NCI-H2196 (cell line): ENCODE data around the gene EFCAB12.
"Not testable (repeated sequence)": the region's sequence is repeated elsewhere in the genome, so short reads cannot be mapped to it uniquely, and the experiment has no call there.

Experiments
- DNase-seq: peaks from one replicate; lab custom pipeline; 2025; ENCODE audit not compliant: unreplicated experiment; lab: John Stamatoyannopoulos, UW

EFCAB12 gene

DNA sequence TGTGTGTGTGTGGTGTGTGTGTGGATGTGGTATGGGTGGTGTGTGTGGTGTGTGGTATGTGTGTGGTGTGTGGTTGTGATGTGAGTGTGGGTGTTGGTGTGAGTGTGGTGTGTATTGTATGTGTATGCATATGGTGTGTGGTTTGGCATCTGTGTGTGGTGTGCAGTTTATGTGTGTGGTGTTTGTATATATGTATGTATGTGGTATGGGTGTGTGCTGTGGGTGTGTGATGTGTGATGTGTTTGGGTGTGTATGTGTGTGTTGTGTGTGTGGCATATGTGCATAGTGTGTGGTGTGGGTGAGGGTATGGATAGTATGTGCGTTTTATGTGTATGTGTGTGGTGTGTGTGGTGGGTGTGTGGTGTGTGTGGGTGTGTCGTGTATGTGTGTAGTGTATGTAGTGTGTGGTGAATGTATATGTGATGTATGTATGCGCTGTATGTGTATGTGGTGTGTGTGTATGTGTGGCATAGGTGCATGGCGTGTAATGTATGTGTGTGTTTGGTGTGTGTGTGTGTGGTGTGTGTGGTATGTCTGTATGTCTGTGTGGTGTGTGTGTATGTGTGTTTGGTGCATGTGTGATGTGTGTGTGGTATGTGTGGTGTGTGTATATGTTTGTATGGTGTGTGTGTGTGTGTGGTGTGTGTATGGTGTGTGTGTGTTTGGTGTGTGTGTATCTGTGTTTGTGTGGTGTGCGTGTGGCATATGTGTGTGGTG lies 58.0 kb downstream of the EFCAB12 start:
- no peak for DNase-seq

GRCh38 chr3:129369711-129370110 lies 58.7 kb downstream of the EFCAB12 start:
- no peak for DNase-seq

GRCh38 chr3:129367821-129368220 lies 60.6 kb downstream of the EFCAB12 start:
- DNase-seq: no peak

- no peak for DNase-seq
These were observed 62.1 kb downstream of the EFCAB12 start for GRCh38 chr3:129366312-129366831.

GRCh38 chr3:129365296-129366136 lies 62.9 kb downstream of the EFCAB12 start:
- no peak for DNase-seq

- not testable (repeated sequence) for DNase-seq
These were observed 63.6 kb downstream of the EFCAB12 start for GRCh38 chr3:129364811-129365210.

GRCh38 chr3:129363356-129363755 lies 65.1 kb downstream of the EFCAB12 start:
- DNase-seq: not testable (repeated sequence)

- DNase-seq: no peak
These were observed 67.6 kb downstream of the EFCAB12 start for GRCh38 chr3:129360705-129361460.

GRCh38 chr3:129360171-129360611 lies 68.2 kb downstream of the EFCAB12 start:
- DNase-seq: no peak

GRCh38 chr3:129358772-129359371 lies 69.6 kb downstream of the EFCAB12 start:
- DNase-seq: no peak

GRCh38 chr3:129358177-129358771 lies 70.2 kb downstream of the EFCAB12 start:
- no peak for DNase-seq

GRCh38 chr3:129357616-129358015 lies 70.8 kb downstream of the EFCAB12 start:
- DNase-seq: no peak

DNA sequence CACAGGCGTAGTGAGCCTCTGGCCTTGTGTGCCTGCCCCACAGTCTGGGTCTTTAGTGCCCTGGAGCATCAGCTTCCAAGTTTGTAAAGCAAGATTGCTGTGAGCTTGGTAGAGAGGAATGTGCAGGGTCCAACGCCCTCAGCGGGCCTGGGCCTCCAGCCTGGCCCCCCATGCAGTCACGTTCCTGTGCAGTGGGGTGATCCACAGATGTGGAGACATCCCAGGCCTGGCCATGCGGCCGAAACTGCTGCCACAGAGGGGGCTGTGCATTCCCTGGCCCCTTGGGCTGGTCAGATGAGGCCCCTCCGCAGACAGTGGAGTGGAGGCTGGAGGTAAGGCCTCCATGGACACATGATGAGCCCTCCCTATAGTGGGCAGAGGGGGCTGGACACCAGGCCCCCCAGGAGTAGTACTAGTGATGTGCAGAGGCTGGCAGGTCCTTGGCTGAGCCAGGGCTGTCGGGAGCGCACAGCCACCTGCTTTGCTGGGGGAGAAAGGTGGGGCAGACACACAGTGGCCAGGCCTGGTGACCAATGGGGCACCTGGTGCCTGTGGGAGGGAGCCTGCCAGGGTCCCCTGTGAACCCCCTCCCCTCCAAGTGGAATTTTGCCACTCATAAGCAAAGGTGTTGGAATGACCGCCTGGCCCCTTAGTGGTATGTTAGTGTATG lies 71.5 kb downstream of the EFCAB12 start:
- DNase-seq: no peak

DNA sequence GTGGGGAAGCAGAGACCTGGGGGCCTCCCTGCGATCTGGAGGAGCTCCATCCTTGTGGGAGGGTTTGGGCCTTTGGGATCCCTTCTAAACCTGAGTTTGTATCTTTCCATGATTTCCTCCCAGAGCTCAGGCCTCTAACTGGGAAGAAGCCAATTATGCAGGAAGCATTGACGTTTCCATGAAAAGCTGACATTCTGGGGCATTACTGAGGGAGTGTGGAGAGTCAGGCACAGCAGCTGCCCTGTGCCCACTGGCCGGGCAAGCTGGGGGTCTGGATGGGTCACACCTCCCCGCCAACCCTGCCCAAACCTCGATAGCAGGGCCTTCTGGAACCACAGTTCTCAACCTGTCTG lies 74.9 kb downstream of the EFCAB12 start:
- DNase-seq: no peak

DNA sequence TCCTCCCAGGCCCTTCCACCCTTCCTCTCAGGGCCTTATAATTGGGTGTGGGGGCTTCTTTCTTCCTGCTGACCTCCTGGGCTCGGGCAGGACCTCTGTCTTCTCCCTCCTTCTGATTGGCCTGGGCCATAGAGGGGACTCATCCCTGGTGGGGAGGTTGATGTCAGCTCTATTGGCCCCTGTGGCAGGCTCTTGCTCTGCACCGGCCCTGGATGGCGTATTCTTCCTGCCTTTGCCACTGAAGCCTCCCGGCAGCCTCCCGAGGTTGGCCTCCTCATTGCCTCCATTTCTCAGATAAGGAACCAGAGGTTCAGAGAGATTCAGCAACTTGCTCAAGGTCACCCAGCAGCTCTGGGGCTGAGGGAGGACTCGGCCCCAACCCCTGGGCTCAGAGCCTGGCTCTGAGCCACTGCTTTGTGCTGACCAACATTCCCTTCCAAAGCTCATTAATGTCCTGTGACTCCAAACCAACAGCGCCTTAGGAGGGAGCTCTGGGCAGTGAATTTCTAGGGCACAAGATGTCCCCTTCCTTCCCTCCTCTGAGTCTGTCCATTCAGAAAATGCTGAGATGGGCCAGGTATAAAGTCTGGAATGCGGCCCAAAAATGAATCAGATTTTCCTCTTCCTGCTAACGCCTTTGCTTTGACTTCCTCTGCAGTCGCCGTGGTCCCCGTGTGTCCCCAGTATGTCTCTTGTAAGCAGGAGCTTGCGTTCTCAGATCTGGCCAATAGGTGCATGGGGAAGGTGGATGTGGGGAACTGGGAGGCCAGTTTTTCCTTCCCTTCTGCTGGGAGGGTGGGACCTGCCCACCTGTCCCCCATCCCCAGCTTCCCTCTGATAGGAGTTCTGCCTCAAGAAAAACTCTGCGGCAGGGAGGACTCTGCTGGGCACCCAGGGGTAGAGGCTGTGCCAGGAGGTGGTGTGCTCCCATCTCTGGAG lies 75.5 kb downstream of the EFCAB12 start:
- DNase-seq: no peak

GRCh38 chr3:129352045-129352444 lies 76.4 kb downstream of the EFCAB12 start:
- DNase-seq: no peak
